DMS153 treated with DMSO at 0.1 percent for 48 hours (cell line): ENCODE data around the gene HSPBP1.
"Not testable (repeated sequence)": the region's sequence is repeated elsewhere in the genome, so short reads cannot be mapped to it uniquely, and the experiment has no call there.

ENCODE experiments used
- DNase-seq: peaks from one replicate; lab custom pipeline; 2025; ENCODE audit not compliant: unreplicated experiment; lab: John Stamatoyannopoulos, UW

Gene HSPBP1

DNA sequence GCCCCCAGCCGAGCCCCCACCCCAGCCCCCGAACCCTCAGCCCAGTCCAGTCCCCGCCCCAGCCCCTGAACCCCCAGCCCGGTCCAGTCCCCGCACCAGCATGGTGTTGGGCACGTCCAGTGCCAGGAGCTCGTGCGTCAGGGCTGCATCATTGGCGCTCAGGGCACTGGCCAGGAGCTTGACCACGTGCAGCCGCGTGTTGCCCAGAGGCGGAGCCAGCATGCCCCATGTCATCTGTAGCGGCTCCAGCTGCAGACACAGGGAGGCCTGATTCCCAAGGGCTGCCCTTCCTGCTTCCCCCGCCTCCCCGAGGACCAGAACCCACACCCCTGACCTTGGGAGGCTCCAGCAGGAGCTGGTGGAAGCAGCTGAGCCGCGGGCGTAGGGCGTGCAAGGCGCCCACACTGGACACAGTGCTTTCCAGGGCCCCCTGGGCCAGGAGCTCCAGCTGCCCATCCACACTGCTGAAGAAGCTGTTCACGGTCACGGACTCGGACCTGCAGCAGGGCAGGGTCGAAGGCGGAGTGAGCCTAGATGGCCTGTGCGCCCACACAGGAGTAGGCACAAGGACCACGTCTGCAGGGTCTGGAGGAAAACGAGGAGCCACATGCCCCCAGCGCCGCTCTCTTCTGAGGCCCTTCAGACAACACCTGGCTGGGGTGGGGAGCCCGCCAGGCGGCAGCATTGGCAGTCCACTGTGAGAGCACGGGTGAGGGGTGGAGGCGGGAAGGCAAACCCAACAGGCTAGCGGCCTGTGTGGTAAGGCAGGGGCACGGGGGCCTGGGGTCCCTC, 38.6 kb downstream of the HSPBP1 start:
- DNase-seq = no peak

DNA sequence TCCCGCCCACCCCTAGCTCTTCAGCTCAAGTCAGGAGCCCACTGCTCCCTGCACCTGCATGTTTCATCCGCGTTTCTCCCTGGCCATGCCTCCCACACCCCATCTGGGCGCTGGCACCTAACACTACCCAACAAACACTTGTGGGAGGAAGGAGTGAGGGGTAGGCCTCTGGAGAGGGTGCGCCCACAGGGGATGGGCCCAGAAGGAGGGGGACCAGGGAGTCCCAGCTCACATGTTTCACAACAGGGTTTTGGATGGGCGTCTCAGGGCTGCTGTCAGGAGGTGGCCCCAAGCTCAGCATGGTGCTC, 39.2 kb downstream of the HSPBP1 start:
- DNase-seq = no peak

DNA sequence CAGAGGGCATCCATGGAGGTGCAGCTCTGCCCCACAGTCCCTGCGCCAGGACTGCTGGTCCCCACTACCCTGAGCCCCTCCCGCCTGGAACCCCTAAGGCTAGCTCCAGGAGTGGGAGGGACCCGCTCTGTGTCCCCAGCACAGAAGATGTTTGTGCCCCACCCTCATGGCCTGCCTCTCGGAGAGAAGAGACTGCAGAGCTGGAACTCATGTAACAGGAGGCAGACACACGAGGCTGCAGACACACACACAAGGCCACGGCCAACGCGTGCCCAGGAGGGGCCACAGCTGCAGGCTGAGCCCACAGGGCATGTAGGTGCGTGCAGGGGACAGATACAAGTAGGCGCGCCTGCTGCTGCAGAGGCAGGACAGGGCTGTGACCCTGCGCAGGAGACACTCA, 40.9 kb downstream of the HSPBP1 start:
- DNase-seq = no peak

DNA sequence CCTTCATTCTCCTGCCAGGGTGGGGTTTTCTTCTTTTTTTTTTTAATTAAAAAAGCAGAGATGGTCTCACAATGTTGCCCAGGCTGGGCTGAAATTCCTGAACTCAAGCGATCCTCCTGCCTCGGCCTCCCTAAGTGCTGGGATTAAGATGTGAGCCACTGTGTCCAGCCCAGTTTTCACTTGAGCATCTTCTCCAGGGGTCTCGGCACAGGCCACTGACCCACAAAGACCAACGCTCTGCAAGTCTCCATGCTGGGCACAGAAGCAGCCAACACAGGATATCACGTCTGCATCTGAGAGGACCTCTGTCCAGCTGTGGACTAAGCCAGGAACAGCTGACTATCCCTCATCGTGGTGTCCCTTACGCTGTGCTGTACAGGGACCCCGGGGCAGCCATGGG, 41.9 kb downstream of the HSPBP1 start:
- DNase-seq = no peak

DNA sequence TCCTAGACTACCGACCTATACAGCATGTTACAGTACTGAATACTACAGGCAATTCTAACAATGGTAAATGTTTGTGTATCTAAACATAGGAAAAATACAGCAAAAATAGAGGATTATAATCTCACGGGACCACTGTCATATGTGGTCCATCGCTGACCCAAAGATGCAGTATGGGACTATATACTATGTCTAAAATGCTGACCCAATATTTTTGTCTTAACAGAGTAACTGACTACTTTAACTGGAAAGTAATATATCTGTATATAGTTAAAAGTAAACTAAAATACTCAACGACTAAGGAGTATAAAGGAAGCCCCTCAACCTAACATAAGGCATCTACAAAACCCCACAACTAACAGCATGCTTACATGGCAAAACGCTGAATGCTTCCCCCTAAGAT, 46.9 kb downstream of the HSPBP1 start:
- no peak for DNase-seq

DNA sequence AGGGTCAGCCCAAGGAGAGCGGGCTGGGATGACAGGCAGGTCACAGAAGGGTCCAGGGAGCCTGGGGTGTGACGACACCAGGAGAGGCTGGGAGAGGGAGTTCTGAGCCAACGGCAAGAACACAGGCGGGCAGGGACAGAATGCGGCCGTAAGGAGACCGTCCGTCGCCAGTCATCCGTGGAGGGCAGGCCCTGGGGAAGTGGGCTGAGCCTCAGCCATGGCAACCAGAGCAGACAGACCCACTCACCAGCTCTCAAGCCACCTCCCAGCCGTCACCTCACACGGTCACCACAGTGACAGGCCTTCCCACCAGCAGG, 47.7 kb downstream of the HSPBP1 start:
- no peak for DNase-seq

DNA sequence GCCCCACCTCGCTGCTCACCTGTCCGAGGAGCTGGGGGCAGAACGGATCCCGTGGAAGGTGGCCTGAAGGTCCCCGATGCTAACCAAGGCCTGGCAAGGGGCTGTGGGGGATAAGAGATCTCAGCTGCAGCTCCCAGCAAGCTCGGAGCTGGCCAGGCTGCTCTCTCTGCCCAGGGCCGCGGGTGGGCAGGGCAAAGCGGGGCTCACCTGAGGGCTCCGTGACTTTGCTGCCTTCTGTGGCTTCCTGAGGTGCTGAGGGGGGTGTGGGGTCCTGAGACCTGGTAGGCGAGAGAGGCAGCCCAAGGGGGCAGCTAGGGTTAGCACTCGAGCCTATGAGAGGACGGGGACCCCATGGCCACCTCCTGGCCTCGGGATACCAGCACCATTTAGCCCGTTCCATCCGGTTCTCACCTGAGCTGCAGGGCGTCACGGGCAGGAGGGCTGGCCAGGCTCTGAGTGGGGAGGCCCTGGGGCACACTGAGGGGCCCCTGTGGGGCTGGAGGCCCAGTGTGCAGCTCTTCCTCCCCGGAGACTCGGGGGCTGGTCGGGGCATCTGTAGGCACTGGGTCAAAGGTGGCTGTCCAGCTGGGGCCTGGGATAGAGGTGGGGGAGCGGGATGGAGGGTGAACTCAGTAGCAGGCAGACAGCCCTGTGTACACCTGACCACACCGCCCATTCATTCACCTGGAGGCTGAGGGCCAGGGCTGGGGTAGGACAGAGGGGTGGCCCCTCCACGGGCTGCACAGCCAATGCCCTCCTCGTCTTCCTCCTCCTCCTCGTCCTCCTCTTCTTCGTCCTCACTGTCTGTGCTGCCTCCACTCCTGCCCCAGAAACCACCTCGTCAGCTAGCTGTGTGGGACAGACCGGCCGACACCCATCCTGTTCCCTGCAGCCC, 48.3 kb downstream of the HSPBP1 start:
- DNase-seq = no peak

DNA sequence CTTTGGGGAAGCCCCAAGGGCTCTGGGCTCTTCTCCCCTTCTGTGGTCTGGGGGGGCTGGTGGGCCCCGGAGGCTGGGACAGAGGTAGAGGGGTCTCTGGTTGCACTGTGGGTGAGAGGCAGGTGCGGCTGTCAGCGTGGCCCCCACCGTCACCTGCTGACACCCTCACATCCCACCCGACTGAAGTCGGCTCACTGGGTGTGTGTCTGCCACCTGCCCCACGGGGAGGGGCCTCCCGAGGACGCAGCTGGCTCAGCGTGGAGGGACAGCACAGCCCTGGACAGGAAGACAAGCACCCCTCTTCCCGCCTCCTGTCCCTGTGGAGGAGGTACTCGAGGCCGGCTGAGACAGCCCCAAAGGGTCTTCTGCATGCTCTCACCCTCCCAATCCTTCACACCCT, 49.1 kb downstream of the HSPBP1 start:
- DNase-seq = no peak

DNA sequence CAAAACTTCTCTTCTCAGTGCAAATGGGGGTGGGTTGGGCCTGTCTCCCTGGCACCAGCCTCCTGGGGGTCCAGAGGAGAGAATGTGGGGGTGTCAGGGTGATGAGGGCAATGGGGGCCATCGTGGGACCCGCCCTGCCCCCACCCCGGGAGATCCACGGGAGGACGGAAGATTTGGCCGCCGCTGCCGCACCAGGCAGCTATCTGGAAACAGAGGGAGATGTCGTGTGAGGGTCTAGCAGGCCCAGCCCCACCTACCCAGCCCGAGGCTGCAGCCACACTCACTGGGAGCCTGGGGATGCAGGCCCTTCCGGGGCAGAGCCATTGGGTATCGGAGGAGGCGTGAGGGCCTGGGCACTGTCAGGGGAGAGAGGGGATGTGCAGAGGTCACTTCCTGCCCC, 49.6 kb downstream of the HSPBP1 start:
- DNase-seq = no peak

DNA sequence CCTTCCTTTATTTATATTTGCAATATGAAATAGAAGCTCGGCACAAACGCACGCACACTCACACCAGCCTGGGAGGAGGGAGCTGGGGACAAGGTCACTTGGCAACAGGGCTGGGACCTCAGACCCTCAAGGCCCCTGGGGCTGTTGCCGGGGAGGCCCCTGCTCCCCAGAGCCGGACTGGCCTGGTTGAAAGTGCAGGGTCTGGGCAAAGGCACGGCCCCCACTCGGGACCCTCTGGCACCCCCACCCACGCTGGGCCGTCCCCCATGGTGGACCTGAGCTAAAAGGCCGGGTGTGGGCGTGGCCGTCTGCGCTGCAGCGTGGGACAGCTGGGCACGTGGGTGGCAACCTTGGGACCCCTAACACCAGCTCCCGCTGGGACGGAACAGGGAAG, 50.1 kb downstream of the HSPBP1 start:
- DNase-seq = no peak

DNA sequence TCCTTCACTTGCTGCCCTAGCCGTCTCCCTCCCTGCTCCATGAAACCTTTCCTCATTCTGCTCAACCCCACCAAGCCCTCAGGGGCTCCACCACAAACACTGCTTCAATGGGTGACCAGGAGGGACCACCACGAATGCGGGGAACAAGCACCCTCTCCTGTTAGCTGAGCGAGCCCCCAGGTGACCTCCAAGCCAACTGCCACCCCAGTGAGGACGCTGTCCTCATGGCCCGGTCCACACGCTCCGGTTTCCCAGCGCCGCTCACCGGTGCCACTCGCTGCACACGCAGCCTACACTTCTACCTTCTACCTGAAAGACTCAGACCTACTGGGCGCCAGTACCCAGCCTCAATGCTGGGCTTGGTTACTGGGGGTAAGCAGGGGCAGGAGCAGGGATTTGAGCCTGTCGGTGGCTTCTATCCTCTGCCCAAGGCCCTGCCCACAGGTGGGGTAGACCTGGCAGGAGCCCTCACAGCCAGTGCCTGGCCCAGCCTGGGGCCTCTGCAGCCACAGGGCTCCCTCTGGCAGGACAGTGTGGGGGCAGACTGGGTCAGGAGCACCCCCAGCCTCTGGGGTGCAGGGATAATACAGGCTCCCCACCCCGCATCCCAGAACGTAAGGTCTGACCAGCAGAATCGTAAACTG, 50.6 kb downstream of the HSPBP1 start:
- DNase-seq = no peak

DNA sequence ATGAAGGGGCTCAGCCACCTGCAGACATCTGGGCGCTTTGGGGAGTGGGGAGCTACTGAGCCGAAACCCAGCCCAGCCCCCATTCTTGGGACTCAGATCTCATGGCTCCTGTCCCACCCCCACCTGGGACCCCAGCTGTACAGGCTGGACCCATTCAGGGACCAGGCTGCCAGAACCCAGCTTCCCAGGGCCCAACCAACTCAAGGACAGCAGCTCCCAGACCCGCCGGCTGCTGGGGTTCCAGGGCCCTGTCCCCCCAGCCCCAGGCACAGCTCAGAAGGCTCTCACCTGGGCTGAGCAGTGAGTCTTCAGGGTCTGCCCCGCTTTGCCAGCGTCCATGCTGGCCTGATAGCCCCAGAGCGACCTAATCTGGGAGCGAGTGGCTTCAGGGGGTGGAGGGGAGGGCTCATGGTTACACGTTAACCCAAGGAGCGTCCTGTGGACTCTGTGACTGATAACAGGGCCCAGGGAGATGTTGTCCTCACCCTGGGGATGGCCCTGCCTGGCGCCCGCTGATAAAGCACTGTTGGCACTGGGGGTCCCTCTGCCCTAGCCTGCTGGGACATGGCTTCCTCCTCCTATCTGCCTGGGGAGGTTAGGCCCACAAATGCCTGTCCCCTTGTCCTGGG, 51.4 kb downstream of the HSPBP1 start, which contains the start of gene TMEM86B:
TSS of gene TMEM86B (minus strand) at position 361 of the 629 bp plus-strand sequence. CDS start at position 339, 22 bp downstream.
- DNase-seq = no peak

DNA sequence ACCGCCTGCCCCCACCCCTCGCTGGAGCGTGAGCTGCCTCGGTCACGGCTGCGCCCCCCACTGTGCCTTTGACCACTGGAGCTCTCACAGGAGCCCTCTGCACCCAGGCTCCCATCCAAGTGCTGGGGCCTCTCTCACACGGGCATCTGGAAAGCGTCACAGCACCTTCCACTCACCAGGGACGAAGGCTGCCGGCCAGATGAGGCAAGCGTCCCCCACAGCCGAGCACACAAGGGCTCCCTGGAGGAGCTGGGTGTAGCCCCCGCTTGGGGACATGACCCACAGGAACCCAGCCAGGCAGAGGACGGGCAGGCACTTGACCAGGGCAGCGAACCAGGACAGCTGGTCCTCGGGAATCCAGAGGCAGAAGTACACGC, 51.9 kb downstream of the HSPBP1 start:
- no peak for DNase-seq

DNA sequence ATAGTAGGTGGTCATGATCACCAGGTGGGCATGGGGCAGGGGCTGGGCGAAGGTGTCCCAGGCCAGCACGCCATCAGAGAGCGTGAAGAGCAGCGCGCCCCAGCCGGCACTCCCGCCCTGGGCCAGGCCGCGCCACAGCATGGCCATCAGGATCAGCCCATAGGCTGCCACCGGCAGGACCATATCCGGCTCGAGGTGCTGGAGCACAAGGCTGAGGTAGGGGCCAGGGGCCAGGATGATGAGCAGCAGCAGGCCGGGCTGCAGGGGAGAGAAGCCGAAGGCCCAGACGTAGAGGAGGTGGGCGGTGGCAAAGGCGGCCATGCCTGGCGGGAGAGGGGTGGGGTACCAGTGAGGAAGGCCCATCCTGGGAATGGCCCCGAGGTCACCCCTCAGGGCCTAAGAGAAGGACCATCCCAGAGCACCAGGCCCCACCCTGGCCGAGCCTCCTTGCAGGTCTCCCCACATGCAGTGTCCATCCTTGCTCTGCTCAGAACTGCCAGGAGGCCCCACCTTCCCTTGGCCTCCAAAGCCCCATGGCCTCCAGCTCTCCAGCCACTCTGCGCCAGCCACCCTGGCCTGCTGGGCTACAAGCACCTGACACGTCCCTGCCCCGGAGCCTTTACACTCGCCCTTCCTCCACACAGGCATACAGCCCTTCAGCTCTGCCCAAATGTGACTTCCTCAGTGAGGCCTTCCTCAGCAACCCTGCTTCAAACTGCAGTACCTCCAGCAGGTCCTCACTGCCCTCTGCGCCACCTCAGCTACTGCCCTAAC, 52.5 kb downstream of the HSPBP1 start:
- no peak for DNase-seq

DNA sequence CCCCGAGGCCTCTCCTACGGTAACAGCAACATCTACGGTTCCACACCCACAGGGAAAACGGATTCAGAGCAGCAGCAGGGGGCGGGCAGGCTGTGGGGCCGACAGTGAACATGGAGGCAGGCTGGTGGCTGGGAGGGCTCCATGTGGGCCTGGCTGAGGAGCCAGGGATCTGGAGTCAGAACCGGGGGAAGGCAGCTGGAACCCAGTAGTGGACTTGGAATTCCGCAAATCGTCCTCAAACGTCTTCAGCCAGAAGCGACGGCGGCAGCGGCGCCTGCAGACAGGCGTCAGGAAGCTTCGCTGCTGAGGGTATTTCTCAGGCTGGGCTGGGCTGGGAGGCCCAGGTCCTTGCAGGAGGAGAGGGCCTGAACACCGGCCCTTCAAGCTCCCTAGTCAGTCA, 53.1 kb downstream of the HSPBP1 start:
- DNase-seq = no peak

DNA sequence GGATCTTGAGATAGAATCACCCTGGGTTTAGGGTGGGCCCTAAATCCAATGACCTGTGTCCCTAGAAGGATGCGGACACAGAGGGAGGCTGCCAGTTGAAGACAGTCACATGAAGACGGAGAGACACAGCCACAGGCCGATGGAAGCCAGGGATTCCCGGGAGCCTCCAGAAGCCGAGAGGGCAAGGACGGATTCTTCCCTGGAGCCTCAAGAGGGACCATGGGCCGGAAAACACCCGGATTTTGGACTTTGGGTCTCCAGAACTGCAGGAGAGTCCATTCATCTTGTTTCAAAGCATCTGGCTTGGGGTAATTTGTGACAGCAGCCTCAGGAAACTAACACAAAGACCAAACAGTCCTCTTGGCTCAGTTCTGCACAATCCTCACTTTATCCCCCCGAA, 53.6 kb downstream of the HSPBP1 start:
- no peak for DNase-seq

DNA sequence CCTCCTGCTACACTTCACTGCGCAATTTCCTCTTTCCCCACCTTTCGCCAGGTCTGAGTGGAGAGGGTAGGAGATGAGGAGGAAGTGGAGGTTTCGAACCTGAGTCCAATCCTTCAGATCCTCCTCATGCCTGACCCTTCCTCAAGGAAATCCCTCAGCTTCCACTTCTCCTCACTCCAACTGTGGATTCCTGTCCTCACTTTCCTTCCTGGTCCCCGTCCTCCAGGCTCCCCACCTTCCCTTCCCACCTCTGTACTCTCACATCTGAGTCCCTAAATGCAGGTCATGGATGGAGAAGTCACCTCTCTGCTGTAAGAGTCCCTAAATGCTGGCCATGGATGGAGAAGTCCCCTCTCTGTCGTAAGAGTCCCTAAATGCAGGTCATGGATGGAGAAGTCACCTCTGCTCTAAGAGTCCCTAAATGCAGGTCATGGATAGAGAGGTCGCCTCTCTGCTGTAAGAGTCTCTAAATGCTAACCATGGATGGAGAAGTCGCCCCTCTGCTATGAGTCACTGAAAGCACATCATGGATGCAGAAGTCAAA, 54.4 kb downstream of the HSPBP1 start:
- DNase-seq = no peak

DNA sequence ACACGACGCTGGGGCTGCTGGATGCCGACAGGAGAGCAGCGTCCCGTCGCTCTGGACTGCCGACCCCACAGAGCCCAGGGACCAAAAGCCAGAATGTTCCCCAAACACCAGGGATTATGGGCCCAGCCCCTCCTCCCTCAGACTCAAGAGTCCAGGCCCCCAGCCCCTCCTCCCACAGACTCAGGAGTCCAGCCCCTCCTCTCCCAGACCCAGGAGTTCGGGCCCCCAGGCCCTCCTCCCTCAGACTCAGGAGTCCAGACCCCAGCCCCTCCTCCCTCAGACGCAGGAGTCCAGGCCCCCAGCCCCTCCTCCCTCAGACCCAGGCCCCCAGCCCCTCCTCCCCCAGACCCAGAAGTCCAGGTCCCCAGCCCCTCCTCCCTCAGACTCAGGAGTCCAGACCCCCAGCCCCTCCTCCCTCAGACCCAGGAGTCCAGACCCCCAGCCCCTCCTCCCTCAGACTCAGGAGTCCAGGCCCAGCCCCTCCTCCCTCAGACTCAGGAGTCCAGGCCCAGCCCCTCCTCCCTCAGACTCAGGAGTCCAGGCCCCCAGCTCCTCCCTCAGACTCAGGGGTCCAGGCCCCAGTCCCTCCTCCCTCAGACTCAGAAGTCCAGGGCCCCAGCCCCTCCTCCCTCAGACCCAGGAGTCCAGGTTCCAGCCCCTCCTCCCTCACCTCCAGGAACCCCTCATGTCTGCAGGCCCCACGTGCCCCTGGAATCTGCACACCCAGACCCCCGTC, 55.1 kb downstream of the HSPBP1 start:
- DNase-seq = not testable (repeated sequence)

DNA sequence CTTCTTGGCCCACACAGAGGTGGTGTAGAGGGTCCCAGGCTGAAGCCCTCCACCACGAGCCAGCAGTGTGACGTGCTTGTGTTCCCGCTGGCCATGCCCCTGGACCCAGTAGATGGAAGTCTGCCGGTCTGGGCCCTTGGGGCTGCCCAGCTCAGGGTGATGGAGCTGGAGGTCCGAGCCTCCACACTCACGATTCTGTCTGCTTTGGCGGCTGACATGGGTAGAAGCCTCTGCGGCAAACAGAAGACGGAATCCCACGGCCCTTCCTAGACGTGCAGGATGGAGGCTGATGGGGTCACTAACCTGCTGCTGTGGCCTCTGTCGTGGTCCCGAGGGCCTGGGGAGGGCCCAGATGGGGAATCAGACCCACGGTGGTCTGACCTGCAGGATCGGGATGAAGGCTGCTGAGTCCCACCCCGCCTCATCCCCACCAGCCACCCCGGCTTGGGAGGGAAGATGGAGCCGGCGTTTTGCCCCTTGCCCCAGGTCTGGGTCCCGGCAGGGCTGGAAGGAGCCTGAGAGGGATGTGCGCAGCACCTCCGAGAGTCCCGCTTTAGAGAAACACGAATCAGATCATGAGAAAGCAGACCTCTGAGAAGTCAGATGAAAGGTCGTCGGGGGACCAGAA, 55.8 kb downstream of the HSPBP1 start:
- DNase-seq = no peak
